Right lobe of liver (tissue), 6 donors: ENCODE measurements around the gene FLYWCH2. TPM values are rescaled to one million over a fixed set of nuclear protein-coding genes. Genes with fewer than 3 reads are reported as not detected.

ENCODE experiments used
- ATAC-seq, 4 donors: fragments of 200-7000 bp; cut with Tn5 transposase; one replicate each; pipeline ENCODE4 v1.9.1; 2020; ENCODE audit warnings: mild to moderate bottlenecking in 4 of 4, moderate library complexity in 4 of 4
- DNase-seq, 3 donors: peaks; one replicate each; pipeline ENCODE4 v3.0.0-alpha.2; 2020
- H3K27ac ChIP-seq, 3 donors: fragments of 200-600 bp; one replicate each; pipeline ENCODE4 v1.8.0; 2022
- H3K27me3 ChIP-seq, 2 donors: fragments of 200-600 bp; one replicate each; pipeline ENCODE4 v1.8.0; 2022
- H3K36me3 ChIP-seq, 4 donors: fragments of 200-600 bp; sonication (generic) in 1 of 4; one replicate each; pipeline versions ENCODE4 v1.5.1 to v1.8.0; 2017 to 2022; ENCODE audit warnings: control low read depth in 1 of 4
- H3K4me1 ChIP-seq, 4 donors: fragments of 200-600 bp; sonication (generic) in 1 of 4; one replicate each; pipeline versions ENCODE4 v1.5.1 to v1.8.0; 2017 to 2022; ENCODE audit warnings: control low read depth in 1 of 4
- H3K4me3 ChIP-seq, 3 donors: fragments of 200-600 bp; one replicate each; pipeline ENCODE4 v1.8.0; 2022
- H3K9me3 ChIP-seq, 4 donors: fragments of 200-600 bp; sonication (generic) in 1 of 4; one replicate each; pipeline versions ENCODE4 v1.5.1 to v1.8.0; 2017 to 2022; ENCODE audit warnings: control low read depth in 1 of 4
- POLR2A ChIP-seq: fragments of 450-650 bp; IDR thresholded peaks from one replicate; pipeline ENCODE4 v1.6.1; 2017; ENCODE audit warnings: antibody characterized with exemption, mild to moderate bottlenecking
- WGBS: methylation state at CpG from one replicate; pipeline ENCODE4 v1.1.6; 2018; ENCODE audit warnings: low coverage, low lambda C conversion rate; ENCODE audit not compliant: insufficient coverage; ENCODE audit errors: missing lambda C conversion rate; 5-methylcytosine and 5-hydroxymethylcytosine counted together
- intact Hi-C, 2 donors: fragments of 100-400 bp; cut with DNase I; formaldehyde crosslinking; loops; one replicate each; pipeline versions ENCODE4 v1.11.2 to v1.14.1; 2022
- total RNA-seq, 6 experiments: library from RNA; depleted of rRNA in 2 of 6; stranded (reverse); fragments of >200 nt in 2 of 6; fragmentation: NEBNext Ultra II Directional in 3 of 6; extraction: Animal tissue kit (Norgen Biotek cat#: 25700) in 3 of 6; gene quantifications; one replicate each; pipeline versions ENCODE4 v1.1.0 to v1.2.4, GENCODE V29; 2016 to 2023
- TF ChIP-seq, protein P1 (sequence below), 4 donors: fragments of 200-600 bp in 3 of 4; fragments of 450-650 bp in 1 of 4; IDR thresholded peaks; one replicate each; pipeline versions ENCODE4 v1.5.1 to v1.8.0; 2016 to 2022; ENCODE audit warnings: antibody characterized with exemption in 4 of 4, mild to moderate bottlenecking in 2 of 4
- donor health status: DM: no; HTN: yes; CAD: no.
- donor health status: DM: no; HTN: no; CAD: no.
- donor health status: DM: no; HTN: no; CAD: no.
- donor health status: DM: no; HTN: yes; CAD: no.
- donor health status: DM: no; HTN: yes; CAD: no.

The FLYWCH2 gene
- total RNA-seq, 6 experiments from 2014 or later: 3.6 to 18.9 (median 5.6) TPM

DNA sequence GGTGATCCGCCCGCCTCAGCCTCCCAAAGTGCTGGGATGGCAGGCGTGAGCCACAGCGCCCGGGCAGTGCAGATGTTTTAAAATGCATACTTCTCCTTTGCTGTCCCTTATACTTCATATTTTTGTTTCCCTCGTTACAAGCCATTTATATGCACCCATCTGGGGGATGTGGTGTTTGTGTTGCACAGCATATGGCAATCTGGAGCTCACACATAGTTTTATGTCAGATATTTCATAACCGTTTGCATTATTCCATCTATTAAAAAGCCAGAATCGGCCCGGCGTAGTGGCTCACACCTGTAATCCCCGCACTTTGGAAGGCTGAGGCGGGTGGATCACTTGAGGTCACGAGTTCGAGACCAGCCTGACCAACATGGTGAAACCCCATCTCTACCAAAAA, 40.5 kb downstream of the FLYWCH2 start:
- ATAC-seq (no peak), DNase-seq (no peak)
- Histone ChIP-seq H3K27ac (no peak overlapping the region), H3K9me3 (no peaks in the 10 kb centered on the region), H3K27me3 (no peaks in the 10 kb centered on the region), H3K4me3 (no peak overlapping the region), H3K36me3 (no peaks in the 10 kb centered on the region), H3K4me1 (peaks cover 0 to 7% (median 0%) of the 10 kb centered on the region in 4 donors)
- TF ChIP-seq POLR2A: no peak
- TF ChIP-seq, protein P1, sequence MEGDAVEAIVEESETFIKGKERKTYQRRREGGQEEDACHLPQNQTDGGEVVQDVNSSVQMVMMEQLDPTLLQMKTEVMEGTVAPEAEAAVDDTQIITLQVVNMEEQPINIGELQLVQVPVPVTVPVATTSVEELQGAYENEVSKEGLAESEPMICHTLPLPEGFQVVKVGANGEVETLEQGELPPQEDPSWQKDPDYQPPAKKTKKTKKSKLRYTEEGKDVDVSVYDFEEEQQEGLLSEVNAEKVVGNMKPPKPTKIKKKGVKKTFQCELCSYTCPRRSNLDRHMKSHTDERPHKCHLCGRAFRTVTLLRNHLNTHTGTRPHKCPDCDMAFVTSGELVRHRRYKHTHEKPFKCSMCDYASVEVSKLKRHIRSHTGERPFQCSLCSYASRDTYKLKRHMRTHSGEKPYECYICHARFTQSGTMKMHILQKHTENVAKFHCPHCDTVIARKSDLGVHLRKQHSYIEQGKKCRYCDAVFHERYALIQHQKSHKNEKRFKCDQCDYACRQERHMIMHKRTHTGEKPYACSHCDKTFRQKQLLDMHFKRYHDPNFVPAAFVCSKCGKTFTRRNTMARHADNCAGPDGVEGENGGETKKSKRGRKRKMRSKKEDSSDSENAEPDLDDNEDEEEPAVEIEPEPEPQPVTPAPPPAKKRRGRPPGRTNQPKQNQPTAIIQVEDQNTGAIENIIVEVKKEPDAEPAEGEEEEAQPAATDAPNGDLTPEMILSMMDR (IDR thresholded peaks at IDR 0.05): no peak
- intact Hi-C loops: no loop called here
- WGBS: 91% methylated on average over 12 of the region's 14 CpGs

DNA sequence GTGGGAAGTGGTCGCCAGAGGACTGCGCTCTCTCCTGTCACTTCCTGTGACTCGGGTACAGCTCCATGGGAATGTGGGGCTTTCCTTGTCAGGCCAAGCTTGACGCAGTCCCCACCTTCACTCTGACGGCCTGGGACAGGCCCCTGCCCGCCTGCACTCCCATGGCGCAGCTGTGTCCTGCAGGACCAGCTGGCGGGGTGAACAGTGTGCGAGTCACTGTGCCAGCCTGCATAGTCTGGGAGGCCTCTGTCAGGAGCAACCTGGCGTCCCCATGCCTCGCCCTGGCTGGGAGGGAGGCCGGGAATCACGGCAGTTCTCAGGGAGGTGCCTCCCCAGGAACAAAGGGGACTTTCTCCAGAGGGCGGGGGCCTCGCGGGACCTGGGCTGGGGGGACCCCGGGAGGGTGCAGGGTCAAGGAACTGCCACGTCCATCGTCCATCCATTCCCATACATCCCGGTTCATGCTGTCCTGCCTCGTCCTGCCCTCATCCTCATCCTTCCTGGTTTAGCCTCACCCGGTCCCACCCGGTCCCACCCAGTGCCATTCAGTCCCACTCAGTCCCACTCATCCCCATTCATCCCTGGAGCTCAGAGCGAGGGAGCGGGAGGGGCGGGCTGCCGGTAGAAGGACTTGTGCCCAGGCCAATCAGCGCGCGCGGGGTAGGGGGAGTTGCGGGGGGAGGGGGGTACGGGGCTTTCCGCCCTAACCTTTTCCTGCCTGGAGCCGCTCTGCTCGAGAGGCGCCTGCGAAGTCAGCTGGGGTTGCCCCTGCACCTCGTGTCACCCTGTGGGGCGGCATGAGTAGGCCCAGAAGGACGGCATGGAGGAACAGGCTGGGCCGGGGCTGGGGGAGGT, 42.1 kb downstream of the FLYWCH2 start:
- DNase-seq: no peak
- 90% methylated on average over 4 of the region's 42 CpGs for WGBS
- peaks cover 0 to 6% (median 0%) of the 10 kb centered on the region in 4 donors for H3K36me3 ChIP-seq

DNA sequence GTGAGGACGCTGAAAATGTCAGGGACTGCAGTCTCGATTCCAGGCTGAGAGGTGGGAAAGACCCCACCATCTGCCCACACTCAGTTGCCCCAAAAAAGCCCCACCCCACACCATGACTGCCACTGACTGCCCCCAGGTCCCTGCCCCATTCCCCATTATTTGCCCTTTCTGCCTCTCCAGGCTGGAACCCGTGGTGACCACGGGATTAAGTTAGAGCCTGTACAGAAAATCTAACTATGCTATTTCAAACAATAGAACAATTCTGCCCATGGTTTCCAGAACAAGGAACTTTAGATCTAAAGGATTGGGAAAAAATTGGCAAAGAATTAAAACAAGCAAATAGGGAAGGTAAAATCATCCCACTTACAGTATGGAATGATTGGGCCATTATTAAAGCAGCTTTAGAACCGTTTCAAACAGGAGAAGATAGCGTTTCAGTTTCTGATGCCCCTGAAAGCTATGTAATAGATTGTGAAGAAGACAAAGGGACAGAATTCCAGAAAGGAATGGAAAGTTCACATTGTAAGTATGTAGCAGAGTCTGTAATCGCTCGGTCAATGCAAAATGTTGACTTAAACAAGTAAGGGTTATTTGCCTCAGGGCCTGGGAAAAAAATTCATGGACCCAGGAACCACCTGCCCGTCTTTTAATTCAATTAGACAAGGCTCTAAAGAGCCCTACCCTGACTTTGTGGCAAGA, 43.1 kb downstream of the FLYWCH2 start:
- Histone ChIP-seq H3K9me3 (no peaks in the 10 kb centered on the region), H3K27me3 (no peaks in the 10 kb centered on the region), H3K4me1 (peaks cover 0 to 7% (median 0%) of the 10 kb centered on the region in 4 donors), H3K36me3 (peaks cover 0 to 14% (median 2%) of the 10 kb centered on the region in 4 donors), H3K27ac (no peak overlapping the region), H3K4me3 (no peak overlapping the region)
- TF ChIP-seq, protein P1 (IDR thresholded peaks at IDR 0.05): no peak
- no peak for TF ChIP-seq POLR2A
- intact Hi-C loops: no loop called here
- no peak for ATAC-seq
- 76% methylated on average over 7 of the region's 9 CpGs for WGBS
- no peak for DNase-seq

More for the DNA sequence above, 42.1 kb downstream of the FLYWCH2 start:
- Histone ChIP-seq H3K4me1 (peaks cover 0 to 7% (median 0%) of the 10 kb centered on the region in 4 donors), H3K27ac (no peak overlapping the region), H3K4me3 (no peak overlapping the region), H3K9me3 (no peaks in the 10 kb centered on the region), H3K27me3 (no peaks in the 10 kb centered on the region)
- intact Hi-C loops: no loop called here
- TF ChIP-seq, protein P1 (IDR thresholded peaks at IDR 0.05): no peak
- no peak for TF ChIP-seq POLR2A
- no peak for ATAC-seq

DNA sequence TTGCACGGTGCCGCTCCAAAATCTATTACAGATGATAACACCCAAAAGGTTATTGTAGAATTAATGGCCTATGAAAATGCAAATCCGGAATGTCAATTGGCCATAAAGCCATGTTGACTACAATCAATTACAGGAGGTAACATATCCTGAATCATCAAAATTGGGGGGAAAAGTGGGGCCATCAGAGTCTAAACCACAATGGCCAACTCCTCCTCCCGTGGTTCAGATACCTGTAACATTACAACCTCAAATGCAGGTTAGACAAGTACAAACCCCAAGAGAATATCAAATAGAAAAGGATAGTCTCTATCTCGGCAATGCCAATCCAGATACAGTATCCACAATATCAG, 43.6 kb downstream of the FLYWCH2 start:
- H3K4me3 ChIP-seq: no peak overlapping the region

More for the DNA sequence above, 43.6 kb downstream of the FLYWCH2 start:
- WGBS: 70% methylated on average over 5 of the region's 5 CpGs
- H3K27ac ChIP-seq: no peak overlapping the region
- H3K9me3 ChIP-seq: no peaks in the 10 kb centered on the region
- no peaks in the 10 kb centered on the region for H3K27me3 ChIP-seq
- peaks cover 0 to 17% (median 2%) of the 10 kb centered on the region in 4 donors for H3K36me3 ChIP-seq
- ATAC-seq (no peak), DNase-seq (no peak)
- TF ChIP-seq, protein P1 (IDR thresholded peaks at IDR 0.05): no peak
- intact Hi-C loops: no loop called here
- H3K4me1 ChIP-seq: peaks cover 0 to 7% (median 0%) of the 10 kb centered on the region in 4 donors
